Measurements from ENCODE around the gene CYP3A5.

- TF ChIP-seq KDM1A (IDR thresholded peaks at IDR 0.05; ENCODE audit: low read depth), result no peak
- no peak for TF ChIP-seq CTCF (IDR thresholded peaks at IDR 0.05)
- TF ChIP-seq RFX5 (IDR thresholded peaks at IDR 0.05), result no peak
- no peak for TF ChIP-seq REST (IDR thresholded peaks at IDR 0.05)
- TF ChIP-seq POLR2A (IDR thresholded peaks at IDR 0.05; ENCODE audit: low read length), result no peak
- TF ChIP-seq SREBF2 (IDR thresholded peaks at IDR 0.05), result no peak
- no peak for TF ChIP-seq E2F6 (IDR thresholded peaks at IDR 0.05; ENCODE audit: borderline replicate concordance, low read depth)
- TF ChIP-seq GATA3 (IDR thresholded peaks at IDR 0.05; ENCODE audit: borderline replicate concordance), result no peak
- TF ChIP-seq RAD21 (conservative IDR thresholded peaks at IDR 0.05 in 1 of 2, IDR thresholded peaks at IDR 0.05 in 1 of 2), result no peak
Measured at GRCh38 chr7:99628471-99629465, 51.0 kb downstream of the CYP3A5 start.

All from A549 (cell line).